Activated CD4-positive, alpha-beta T cell treated with anti-CD3 and anti-CD28 coated beads, Interleukin-10, Interleukin-2, amounts not matched to agents 100 ng/mL and 50 ng/mL, durations not matched to agents 16 hours and 8 hours (primary cell): ENCODE measurements around the gene ZSCAN5A.
"Not testable (repeated sequence)": the region's sequence is repeated elsewhere in the genome, so short reads cannot be mapped to it uniquely, and the experiment has no call there.

ENCODE experiments used
- DNase-seq: peaks from one replicate; pipeline ENCODE4 v3.0.0-alpha.2; 2020

The ZSCAN5A gene

DNA sequence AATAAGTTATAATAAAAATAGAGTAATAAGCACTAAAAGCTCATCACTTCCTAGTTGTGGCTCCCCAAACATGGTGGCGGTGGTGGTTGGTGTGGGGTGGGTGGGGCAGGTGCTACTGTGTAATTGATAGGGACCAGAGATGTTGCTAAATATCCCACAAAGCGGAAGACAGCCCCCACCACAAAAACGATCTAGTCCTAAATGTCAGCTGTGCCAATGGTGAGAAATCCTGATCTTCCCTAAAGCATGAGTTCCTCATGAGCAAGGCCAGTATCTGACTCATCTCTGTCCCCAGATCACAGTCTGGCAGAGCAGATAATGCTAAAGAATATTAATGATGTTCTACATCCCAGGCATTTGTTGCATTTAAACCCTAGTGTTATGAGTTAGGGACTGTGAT is 44.0 kb downstream of the ZSCAN5A start:
- DNase-seq: no peak

DNA sequence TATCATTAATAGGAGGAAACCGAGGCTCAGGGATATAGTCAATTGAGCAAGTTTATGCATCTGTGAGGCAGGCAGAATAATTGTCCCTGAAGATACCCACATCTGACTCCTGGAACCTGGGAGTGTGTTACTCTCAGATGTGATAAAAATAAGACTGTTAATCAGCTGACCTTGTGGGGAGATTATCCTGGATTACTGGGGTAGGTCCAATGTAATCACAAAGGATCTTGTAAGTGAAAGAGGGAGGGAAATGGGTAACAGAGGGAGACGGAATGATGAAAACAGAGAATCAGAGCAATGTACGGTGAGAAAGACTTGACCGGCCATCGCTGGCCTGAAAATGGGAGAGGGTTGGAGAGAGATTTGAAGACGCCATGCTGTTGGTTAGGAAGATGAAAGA is 45.3 kb downstream of the ZSCAN5A start:
- no peak for DNase-seq

GRCh38 chr19:56266051-56266450 is 48.6 kb downstream of the ZSCAN5A start:
- no peak for DNase-seq

GRCh38 chr19:56263319-56263718 is 51.3 kb downstream of the ZSCAN5A start:
- DNase-seq: no peak

GRCh38 chr19:56261932-56262331 is 52.7 kb downstream of the ZSCAN5A start:
- DNase-seq: not testable (repeated sequence)

DNA sequence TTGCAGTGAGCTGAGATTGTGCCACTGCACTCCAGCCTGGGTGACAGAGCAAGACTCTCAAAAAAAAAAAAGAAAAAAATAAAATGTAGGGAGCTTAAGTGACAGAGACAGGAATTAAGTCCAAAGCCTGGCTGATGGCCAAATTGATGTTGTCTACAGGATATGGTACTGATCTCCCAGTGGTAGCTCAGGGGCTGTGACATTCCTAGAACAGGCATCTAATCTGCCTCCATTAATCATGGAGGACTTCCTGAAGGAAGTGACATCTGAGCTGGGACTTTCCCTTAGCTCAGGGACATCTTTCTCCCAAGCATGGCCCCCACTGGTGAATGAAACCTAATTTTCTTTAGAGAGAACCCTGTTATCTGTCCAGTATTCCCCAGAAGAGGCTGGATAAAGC is 53.5 kb downstream of the ZSCAN5A start:
- DNase-seq: no peak

DNA sequence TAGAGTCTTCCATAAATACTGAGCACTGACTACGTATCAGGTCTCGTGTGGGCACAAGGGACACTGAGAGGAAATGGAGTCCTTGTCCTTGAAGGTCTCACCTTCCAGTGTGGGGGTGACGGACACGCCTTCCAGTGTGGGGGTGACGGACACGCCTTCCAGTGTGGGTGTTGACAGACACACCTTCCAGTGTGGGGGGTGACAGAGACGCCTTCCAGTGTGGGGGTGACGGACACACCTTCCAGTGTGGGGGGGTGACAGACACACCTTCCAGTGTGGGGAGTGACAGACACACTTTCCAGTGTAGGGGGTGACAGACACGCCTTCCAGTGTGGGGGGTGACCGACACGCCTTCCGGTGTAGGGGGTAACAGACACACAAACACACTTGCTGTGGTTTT is 56.4 kb downstream of the ZSCAN5A start:
- DNase-seq: no peak

GRCh38 chr19:56253737-56254136 is 60.9 kb downstream of the ZSCAN5A start:
- DNase-seq: peak; percentile 41

- DNase-seq: peak; percentile 80
Observed at GRCh38 chr19:56252699-56253422, 61.8 kb downstream of the ZSCAN5A start.

DNA sequence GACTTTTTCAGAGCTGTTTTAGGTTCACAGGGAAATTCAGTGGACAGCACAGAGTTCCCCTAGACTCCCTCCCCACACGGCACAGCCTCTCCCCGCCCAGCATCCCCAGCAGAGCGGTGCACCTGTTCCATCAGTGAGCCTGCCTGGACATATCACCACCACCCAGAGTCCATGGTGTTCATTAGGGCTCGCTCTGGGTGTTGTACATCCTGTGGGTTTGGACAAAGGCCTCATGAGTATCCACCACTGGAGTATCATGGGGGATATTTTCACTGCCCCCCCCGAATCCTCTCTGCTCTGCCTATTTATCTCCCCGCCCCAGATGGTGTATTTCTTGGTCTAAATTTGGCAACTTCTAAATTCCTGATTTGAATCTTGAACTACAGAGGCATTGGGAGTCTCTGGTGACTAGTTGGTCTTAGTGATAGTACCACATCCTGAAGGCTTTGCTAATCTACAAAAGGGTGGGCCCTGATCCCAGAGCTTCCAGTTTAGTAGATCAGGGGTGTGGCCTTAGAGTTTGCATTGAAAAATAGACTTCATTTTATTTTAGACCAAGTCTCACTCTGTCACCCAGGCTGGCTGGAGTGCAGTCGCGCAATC is 65.8 kb downstream of the ZSCAN5A start:
- DNase-seq: not testable (repeated sequence)

DNA sequence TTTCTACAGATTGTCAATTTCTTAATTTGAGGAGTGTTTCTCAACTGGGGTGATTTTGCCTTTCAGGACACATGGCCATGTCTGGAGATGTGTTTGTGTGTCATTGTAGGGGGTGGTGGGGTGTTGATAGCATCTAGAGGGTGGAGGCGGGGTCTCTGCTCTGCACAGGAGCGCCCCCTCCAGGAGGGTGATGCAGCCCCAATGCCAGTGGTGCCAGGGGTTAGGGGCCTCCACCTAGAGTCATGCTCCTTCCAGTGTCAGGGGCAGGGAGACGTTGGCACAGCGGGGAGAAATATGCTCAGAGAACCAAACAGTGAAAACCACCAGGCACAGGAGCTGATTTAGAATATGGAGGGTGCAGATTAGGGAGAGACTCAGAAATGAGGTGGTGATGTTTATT is 68.9 kb downstream of the ZSCAN5A start:
- not testable (repeated sequence) for DNase-seq

- DNase-seq: no peak
Observed at GRCh38 chr19:56245121-56245740, 69.4 kb downstream of the ZSCAN5A start.

GRCh38 chr19:56223481-56223880 is 91.2 kb downstream of the ZSCAN5A start:
- DNase-seq: no peak

DNA sequence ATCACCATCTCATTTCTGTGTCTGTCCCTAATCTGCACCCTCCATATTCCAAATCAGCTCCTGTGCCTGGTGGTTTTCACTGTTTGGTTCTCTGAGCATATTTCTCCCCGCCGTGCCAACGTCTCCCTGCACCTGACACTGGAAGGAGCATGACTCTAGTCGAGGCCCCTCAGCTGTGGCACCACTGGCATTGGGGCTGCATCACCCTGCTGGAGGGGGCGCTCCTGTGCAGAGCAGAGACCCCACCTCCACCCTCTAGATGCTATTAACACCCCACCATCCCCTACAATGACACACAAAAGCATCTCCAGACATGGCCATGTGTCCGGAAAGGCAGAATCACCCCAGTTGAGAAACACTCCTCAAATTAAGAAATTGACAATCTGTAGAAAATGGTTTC is 91.7 kb downstream of the ZSCAN5A start:
- no peak for DNase-seq

- no peak for DNase-seq
Observed at GRCh38 chr19:56221851-56222250, 92.8 kb downstream of the ZSCAN5A start.

DNA sequence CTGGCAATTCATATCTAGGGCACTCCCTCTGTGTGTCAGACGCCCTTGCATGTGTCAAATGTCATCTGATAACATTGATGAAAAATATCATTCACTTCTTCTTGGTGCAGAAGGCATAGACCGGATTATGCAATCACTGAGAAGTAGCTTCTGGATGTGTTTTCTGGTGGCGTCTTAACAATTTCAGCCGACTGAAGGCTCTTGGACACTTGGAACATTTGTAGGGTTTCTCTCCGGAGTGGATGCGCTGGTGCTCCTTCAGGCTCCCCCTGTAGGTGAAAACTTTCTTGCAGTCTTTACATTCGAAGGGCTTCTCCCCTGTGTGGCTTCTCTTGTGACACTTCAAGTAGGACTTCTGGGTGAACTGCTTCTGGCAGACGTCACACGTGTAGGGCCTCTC is 93.2 kb downstream of the ZSCAN5A start:
- DNase-seq: peak; percentile 3

GRCh38 chr19:56218961-56219360 is 95.7 kb downstream of the ZSCAN5A start:
- no peak for DNase-seq

DNA sequence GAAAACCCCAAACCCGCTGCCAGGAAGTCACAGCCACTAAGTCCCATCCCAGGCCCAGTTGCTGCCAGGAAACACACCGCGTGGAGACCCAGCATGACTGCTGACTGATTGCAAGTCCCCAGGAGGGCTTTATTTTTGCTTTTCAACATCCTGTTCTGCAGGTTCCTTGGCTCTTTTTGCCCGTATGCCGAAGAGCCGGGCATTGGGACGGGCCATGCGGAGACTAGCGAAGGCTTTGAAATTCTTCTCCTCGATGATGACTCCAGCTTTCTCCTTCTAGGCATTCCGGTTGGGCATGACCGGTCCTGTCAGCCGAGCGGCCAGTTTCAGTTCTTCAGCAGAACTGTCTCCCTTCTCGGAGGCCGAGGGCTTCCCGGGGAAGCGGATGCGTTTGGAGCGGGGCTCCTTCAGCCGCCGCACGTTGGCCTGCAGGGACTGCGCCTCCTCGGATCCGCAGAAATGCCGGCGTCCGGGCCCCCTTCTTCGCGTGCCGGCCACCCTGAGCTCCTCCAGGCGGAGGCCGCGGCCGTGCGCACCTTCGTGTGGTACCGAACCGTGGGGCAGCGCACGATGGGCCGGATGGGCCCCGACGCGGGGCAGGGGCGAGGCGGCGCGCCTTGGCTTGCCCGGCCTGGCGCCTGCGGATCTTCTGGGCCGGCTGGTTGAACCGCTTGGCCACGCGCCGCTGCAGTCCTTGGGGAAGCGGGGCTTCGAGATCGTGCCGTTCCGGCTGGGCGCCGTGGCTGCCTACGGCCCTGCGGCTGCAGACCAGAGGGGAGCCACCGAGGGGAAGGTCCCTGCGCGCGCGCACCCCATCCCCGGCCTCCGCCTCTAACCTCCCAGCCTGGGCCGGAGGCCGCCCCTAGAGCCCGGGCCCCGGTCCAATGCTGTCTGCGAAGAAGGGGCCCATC is 97.3 kb downstream of the ZSCAN5A start:
- no peak for DNase-seq

GRCh38 chr19:56211718-56212117 is 102.9 kb downstream of the ZSCAN5A start:
- no peak for DNase-seq

GRCh38 chr19:56210036-56210435 is 104.6 kb downstream of the ZSCAN5A start:
- not testable (repeated sequence) for DNase-seq

- DNase-seq: no peak
Observed at GRCh38 chr19:56209091-56209490, 105.5 kb downstream of the ZSCAN5A start.

DNA sequence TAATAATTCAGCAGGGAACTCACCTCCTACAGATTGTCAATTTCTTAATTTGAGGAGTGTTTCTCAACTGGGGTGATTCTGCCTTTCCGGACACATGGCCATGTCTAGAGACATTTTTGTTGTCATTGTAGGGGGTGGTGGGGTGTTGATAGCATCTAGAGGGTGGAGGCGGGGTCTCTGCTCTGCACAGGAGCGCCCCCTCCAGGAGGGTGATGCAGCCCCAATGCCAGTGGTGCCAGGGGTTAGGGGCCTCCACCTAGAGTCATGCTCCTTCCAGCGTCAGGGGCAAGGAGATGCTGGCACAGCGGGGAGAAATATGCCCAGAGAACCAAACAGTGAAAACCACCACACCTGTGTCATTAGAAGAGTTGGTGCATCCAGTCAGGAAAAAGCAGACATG is 107.1 kb downstream of the ZSCAN5A start:
- not testable (repeated sequence) for DNase-seq

DNA sequence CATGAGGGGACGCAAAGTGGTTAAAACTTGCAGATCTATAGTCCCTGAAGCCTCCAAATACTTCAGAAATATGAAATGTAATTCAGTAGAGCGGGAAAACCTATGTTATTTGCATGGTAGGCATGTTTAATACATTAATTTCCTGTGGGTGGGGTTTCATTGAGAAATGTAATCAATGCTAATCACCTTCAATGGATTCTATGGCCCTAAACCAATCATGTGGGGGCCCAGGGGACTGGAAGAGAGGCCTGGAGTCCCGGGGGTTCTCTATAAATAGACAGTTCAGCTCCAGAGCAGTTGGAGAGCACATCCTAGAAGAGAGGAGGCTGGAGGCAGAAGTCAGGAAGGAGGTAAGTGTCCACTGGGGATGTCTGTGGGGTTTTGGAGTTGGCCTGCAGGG is 112.7 kb downstream of the ZSCAN5A start, which contains the start of gene ZSCAN5C:
ZSCAN5C (plus strand) TSS at position 301 of the 400 bp plus-strand sequence. CDS start 3,641 bp downstream, outside the sequence.
- no peak for DNase-seq
